HL-60 (cell line): Measurements from ENCODE around the gene ZNF600.
"Not testable (repeated sequence)": the region's sequence is repeated elsewhere in the genome, so short reads cannot be mapped to it uniquely, and the experiment has no call there.

Source experiments
- DNase-seq, 2 experiments: peaks; one replicate each; pipeline ENCODE4 v3.0.0-alpha.2; 2010 to 2020; ENCODE audit warnings: low read depth in 1 of 2, low spot score in 1 of 2
- H3K27ac ChIP-seq: fragments of 250-450 bp; sonication (Bioruptor Pico); replicated peaks from 2 replicates; pipeline ENCODE4 v1.5.1; 2020; ENCODE audit warnings: mild to moderate bottlenecking, moderate library complexity
- H3K27me3 ChIP-seq: fragments of 250-450 bp; sonication (Bioruptor Pico); 2 replicates; pipeline ENCODE4 v1.5.1; 2021; ENCODE audit warnings: mild to moderate bottlenecking, moderate library complexity; ENCODE audit not compliant: insufficient read depth, poor library complexity, severe bottlenecking
- H3K4me3 ChIP-seq: replicated peaks from 2 replicates; pipeline ENCODE4 v1.5.1; 2011; ENCODE audit warnings: mild to moderate bottlenecking, control low read depth, low read length; ENCODE audit not compliant: insufficient read depth
- GABPA ChIP-seq: IDR thresholded peaks from 2 replicates; pipeline ENCODE4 v1.6.1; 2012; ENCODE audit warnings: low read depth
- POLR2AphosphoS5 ChIP-seq: IDR thresholded peaks from 2 replicates; pipeline ENCODE4 v1.6.1; 2012; ENCODE audit warnings: low read depth
- SPI1 ChIP-seq: IDR thresholded peaks from 2 replicates; pipeline ENCODE4 v1.6.1; 2012; ENCODE audit warnings: low read depth, mild to moderate bottlenecking, borderline replicate concordance
- long read RNA-seq: library from polyadenylated mRNA; unstranded; transcript quantifications from one replicate; pipeline ENCODE4 v2.0.0, GENCODE V29; 2020
- TF ChIP-seq, protein P1 (sequence below): IDR thresholded peaks from 2 replicates; pipeline ENCODE4 v1.6.1; 2012; ENCODE audit warnings: low read depth; ENCODE audit not compliant: insufficient replicate concordance
- TF ChIP-seq, protein P2 (sequence below): IDR thresholded peaks from one replicate; pipeline ENCODE4 v1.5.1; 2011; ENCODE audit warnings: low read length, control low read depth, inconsistent platforms; ENCODE audit not compliant: insufficient read depth

The ZNF600 gene
- long read RNA-seq: 0 reads

DNA sequence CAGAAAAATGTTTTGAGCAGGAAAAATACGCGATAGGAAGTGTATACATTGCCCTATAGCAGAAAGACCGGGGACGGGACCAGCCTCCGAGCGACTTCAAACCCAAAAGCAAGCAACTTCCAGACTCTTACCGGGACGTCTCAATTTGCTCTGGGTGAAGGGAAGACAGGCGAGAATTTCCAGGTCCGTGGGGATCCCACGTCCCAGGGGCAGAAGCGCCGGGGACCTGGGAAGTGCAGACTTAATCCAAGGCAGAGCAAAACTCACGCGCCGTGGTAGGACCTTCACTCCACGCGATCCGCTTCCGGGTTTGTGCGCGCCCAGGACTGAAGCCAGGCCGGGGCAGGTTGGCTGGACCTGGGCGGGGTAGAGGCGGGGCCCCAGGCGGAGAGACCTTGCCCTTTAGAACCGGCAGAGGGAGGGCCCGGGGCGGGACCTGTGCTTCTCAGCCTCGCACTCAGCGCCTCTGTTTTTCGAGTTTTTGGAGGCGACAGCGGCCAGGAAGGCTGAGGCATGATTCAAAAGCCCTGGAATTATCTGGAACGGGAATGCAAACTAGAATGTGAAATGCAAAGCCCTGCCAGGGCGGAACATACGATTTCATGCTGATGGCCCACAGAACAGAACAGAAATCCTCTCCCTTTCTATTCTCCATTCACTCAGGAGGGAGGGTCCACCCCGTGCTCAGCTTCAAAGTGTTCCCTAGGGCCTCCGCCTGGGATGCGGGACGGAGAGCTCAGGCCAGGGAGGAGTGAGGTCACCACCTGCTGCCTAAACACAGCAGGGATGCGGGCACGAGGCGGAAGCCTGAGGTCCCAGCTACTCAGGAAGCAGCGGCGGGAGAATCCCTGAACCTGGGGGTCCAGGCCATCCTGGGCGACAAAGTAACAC lies at the start of gene ZNF600:
ZNF600 (minus strand) TSS at position 328 of the 891 bp plus-strand sequence. CDS start 7,903 bp downstream, outside the sequence.
- TF ChIP-seq POLR2AphosphoS5: 0 out of 2 replicates have a peak, but pooled peaks have one; percentile 30
- Histone ChIP-seq H3K4me3 (peak within 1 kb of the TSS; percentile 52), H3K27ac (peak within 1 kb of the TSS; percentile 58)
- peak; percentile 57 to 84 for DNase-seq
- not testable (repeated sequence) for H3K27me3 ChIP-seq

DNA sequence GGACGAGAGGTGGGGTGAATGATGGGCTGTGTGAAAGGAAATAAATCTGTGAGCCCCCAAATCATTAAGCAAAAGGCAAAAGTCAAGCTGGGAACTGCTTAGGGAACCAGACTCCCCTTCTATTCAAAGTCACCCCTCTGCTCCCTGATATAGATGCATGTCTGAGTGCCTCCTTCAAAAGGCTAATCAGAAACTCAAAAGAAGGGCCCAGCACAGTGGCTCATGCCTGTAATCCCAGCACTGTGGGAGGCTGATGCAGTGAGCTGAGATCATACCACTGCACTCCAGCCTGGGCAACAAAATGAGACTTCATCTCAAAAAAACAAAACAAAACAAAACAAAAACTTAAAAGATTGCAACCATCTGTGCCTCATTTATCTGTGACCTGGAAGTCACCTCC lies 47.7 kb upstream of the ZNF600 start:
- not testable (repeated sequence) for H3K4me3 ChIP-seq, H3K27me3 ChIP-seq, H3K27ac ChIP-seq, DNase-seq

DNA sequence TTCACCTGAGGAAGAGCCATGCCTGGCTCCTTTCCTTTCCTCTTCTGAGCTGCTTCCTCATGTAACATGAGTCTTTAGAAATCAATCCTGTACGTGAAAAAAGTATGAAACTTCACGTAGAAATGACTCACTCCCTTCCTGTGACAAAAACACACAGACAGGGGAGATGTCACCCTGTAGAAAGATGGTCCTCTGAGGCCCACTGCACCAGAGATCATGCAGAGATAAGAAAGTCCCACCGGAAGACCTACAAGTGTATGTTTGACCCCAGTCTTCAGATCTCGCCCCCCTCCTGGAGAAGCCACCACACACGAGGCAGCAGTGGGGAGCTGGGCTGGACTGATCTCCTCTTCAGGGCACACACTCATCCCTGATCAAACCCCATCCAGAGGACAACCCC lies 47.0 kb upstream of the ZNF600 start:
- not testable (repeated sequence) for H3K4me3 ChIP-seq, H3K27me3 ChIP-seq, H3K27ac ChIP-seq, DNase-seq

DNA sequence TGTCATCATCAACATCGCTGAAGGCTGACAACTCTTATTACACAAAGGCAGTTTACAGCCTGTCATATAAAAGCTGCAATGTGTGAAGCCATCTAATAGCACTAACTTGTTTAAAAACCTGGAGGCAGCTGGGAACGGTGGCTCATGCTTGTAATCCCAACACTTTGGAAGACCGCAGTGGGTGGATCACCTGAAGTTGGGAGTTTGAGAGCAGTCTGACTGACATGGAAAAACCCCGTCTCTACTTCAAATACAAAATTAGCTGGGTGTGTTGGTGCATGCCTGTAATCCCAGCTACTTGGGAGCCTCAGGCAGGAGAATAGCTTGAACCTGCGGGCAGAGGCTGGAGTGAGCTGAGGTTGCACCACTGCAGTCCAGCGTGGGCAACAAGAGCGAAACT lies 43.3 kb upstream of the ZNF600 start:
- not testable (repeated sequence) for H3K27me3 ChIP-seq, H3K27ac ChIP-seq, H3K4me3 ChIP-seq, DNase-seq

DNA sequence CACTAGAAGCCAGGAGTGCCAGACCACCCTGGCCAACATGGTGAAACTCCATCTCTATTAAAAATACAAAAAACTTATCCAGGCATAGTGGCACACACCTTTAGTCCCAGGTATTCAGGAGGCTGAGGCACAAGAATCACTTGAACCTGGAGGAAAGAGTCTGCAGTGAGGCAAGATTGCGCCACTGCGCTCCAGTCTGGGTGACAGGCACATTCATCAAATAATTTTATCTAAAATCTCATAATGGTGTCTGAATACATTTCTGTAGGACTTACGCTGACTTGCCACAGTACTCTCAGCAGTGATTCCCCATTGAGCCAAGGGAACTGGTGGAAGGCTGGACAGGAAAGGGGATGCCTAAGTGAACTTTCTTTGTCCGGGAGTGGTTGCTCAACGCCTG lies 39.2 kb upstream of the ZNF600 start:
- Histone ChIP-seq H3K27me3 (no peaks in the 10 kb centered on the region), H3K4me3 (no peak overlapping the region), H3K27ac (no peak overlapping the region)
- TF ChIP-seq, protein P1, sequence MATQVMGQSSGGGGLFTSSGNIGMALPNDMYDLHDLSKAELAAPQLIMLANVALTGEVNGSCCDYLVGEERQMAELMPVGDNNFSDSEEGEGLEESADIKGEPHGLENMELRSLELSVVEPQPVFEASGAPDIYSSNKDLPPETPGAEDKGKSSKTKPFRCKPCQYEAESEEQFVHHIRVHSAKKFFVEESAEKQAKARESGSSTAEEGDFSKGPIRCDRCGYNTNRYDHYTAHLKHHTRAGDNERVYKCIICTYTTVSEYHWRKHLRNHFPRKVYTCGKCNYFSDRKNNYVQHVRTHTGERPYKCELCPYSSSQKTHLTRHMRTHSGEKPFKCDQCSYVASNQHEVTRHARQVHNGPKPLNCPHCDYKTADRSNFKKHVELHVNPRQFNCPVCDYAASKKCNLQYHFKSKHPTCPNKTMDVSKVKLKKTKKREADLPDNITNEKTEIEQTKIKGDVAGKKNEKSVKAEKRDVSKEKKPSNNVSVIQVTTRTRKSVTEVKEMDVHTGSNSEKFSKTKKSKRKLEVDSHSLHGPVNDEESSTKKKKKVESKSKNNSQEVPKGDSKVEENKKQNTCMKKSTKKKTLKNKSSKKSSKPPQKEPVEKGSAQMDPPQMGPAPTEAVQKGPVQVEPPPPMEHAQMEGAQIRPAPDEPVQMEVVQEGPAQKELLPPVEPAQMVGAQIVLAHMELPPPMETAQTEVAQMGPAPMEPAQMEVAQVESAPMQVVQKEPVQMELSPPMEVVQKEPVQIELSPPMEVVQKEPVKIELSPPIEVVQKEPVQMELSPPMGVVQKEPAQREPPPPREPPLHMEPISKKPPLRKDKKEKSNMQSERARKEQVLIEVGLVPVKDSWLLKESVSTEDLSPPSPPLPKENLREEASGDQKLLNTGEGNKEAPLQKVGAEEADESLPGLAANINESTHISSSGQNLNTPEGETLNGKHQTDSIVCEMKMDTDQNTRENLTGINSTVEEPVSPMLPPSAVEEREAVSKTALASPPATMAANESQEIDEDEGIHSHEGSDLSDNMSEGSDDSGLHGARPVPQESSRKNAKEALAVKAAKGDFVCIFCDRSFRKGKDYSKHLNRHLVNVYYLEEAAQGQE: no peak
- no peak for TF ChIP-seq POLR2AphosphoS5
- TF ChIP-seq, protein P2, sequence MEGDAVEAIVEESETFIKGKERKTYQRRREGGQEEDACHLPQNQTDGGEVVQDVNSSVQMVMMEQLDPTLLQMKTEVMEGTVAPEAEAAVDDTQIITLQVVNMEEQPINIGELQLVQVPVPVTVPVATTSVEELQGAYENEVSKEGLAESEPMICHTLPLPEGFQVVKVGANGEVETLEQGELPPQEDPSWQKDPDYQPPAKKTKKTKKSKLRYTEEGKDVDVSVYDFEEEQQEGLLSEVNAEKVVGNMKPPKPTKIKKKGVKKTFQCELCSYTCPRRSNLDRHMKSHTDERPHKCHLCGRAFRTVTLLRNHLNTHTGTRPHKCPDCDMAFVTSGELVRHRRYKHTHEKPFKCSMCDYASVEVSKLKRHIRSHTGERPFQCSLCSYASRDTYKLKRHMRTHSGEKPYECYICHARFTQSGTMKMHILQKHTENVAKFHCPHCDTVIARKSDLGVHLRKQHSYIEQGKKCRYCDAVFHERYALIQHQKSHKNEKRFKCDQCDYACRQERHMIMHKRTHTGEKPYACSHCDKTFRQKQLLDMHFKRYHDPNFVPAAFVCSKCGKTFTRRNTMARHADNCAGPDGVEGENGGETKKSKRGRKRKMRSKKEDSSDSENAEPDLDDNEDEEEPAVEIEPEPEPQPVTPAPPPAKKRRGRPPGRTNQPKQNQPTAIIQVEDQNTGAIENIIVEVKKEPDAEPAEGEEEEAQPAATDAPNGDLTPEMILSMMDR: no peak
- DNase-seq: no peak

DNA sequence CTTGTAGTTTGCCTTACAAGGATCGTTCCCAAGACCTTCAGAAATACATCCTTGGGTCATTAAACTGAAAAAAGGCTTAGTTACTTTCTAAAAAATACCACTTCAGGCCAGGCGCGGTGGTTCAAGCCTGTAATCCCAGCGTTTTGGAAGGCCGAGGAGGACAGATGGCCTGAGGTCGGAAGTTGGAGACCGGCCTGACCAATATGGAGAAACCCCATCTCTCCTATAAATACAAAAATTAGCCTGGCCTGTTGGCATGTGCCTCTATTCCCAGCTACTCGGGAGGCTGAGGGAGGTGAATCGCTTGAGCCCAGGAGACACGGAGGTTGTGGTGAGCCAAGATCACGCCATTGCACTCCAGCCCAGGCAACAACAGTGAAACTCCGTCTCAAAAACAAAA lies 37.1 kb upstream of the ZNF600 start:
- Histone ChIP-seq H3K27me3 (no peaks in the 10 kb centered on the region), H3K4me3 (no peak overlapping the region), H3K27ac (no peak overlapping the region)
- TF ChIP-seq SPI1: no peak
- TF ChIP-seq, protein P2: no peak
- no peak for TF ChIP-seq GABPA
- no peak for TF ChIP-seq POLR2AphosphoS5
- TF ChIP-seq, protein P1: no peak
- DNase-seq: no peak
